SU-DHL-6 (cell line): ENCODE data around the gene KLF1.

Experiments used
- CTCF ChIP-seq: fragments of 200-600 bp; sonication (generic); IDR thresholded peaks from one replicate; pipeline ENCODE4 v1.5.1; 2017; ENCODE audit warnings: antibody characterized with exemption, mild to moderate bottlenecking, low read length, moderate library complexity; ENCODE audit not compliant: insufficient read depth, poor library complexity, severe bottlenecking
- EZH2phosphoT487 ChIP-seq: fragments of 200-600 bp; sonication (generic), shearing (Covaris generic); conservative IDR thresholded peaks from 2 replicates; pipeline ENCODE4 v1.6.1; 2018; ENCODE audit warnings: mild to moderate bottlenecking, antibody characterized with exemption, low read length, moderate library complexity, mixed read lengths

GRCh38 chr19:12843999-12844732, 42.8 kb downstream of the KLF1 start:
- no peak for TF ChIP-seq CTCF
- TF ChIP-seq EZH2phosphoT487, result no peak
